Right atrium auricular region (tissue), 2 donors: ENCODE results near the gene FSIP1. TPM values are rescaled to one million over a fixed set of nuclear protein-coding genes. Genes with fewer than 3 reads are reported as not detected.
A peak's percentile ranks its signal among the peaks of the same experiment; 100 is the strongest.

ENCODE experiments used
- DNase-seq: peaks from one replicate; pipeline ENCODE4 v3.0.0-alpha.2; 2019; ENCODE audit warnings: low spot score
- H3K27ac ChIP-seq, 2 donors: fragments of 200-600 bp; sonication (generic); 1 replicate in 1 of 2; 2 replicates in 1 of 2; pipeline ENCODE4 v1.5.1; 2016 to 2019
- H3K27me3 ChIP-seq, 2 donors: fragments of 200-600 bp; sonication (generic); one replicate each; pipeline versions ENCODE4 v1.5.1 to v1.6.0; 2017 to 2019
- H3K36me3 ChIP-seq: fragments of 200-600 bp; sonication (generic); one replicate; pipeline ENCODE4 v1.5.1; 2016
- H3K4me1 ChIP-seq, 2 donors: fragments of 200-600 bp; sonication (generic); one replicate each; pipeline versions ENCODE4 v1.5.1 to v1.6.0; 2017 to 2019
- H3K4me3 ChIP-seq, 2 donors: fragments of 200-600 bp; sonication (generic); 1 replicate in 1 of 2; 2 replicates in 1 of 2; pipeline ENCODE4 v1.5.1; 2017 to 2019; ENCODE audit warnings: mild to moderate bottlenecking in 1 of 2, moderate library complexity in 1 of 2
- H3K9me3 ChIP-seq, 2 donors: fragments of 200-600 bp; sonication (generic); one replicate each; pipeline ENCODE4 v1.5.1; 2019
- total RNA-seq, 2 donors: library from RNA; depleted of rRNA; stranded (reverse); fragments of >200 nt; gene quantifications; one replicate each; pipeline ENCODE4 v1.1.0, GENCODE V29; 2016
- TF ChIP-seq, protein P1 (sequence below), 2 donors: fragments of 200-600 bp; sonication (generic); IDR thresholded peaks; one replicate each; pipeline ENCODE4 v1.5.1; 2019; ENCODE audit warnings: antibody characterized with exemption in 2 of 2

Gene FSIP1
- total RNA-seq, 2 donors from 2014 or later, result 0.24 TPM; not detected in 1

DNA sequence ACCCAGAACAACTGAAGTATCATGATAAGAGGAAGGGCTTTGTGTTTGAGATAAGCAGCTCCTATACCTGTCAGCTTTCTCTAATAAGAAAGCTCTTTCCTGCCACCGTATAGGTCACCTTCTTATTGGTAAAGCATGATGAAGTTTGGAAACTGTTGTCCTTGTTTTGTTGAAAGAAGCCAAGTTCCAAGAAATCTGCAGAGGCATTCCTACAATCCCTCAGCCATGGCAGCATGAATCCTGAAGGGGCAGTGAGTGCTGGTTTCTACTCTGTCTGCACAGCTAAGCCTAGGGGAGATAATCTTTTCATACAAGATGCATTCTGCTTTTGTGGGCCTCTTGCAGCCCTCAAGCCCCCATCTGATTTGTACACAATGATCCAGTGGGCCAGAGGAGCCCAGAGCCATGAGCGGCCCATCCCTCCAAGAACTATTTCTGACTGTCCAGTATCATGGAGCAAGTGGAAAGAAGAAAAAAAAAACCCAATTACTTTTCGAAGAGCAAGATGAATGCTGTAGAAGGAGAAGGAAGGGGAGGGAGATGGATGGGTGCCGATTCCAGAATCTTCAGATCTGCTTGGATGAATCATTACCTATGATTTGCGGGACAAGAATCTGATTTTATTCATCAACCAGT is 203.7 kb downstream of the FSIP1 start:
- H3K9me3 ChIP-seq, result no peaks in the 10 kb centered on the region
- peaks cover 0 to 40% of the 10 kb centered on the region in 2 donors for H3K4me1 ChIP-seq
- peak overlapping the region in 1 of 2 donors; percentile 61 for H3K4me3 ChIP-seq
- TF ChIP-seq, protein P1, sequence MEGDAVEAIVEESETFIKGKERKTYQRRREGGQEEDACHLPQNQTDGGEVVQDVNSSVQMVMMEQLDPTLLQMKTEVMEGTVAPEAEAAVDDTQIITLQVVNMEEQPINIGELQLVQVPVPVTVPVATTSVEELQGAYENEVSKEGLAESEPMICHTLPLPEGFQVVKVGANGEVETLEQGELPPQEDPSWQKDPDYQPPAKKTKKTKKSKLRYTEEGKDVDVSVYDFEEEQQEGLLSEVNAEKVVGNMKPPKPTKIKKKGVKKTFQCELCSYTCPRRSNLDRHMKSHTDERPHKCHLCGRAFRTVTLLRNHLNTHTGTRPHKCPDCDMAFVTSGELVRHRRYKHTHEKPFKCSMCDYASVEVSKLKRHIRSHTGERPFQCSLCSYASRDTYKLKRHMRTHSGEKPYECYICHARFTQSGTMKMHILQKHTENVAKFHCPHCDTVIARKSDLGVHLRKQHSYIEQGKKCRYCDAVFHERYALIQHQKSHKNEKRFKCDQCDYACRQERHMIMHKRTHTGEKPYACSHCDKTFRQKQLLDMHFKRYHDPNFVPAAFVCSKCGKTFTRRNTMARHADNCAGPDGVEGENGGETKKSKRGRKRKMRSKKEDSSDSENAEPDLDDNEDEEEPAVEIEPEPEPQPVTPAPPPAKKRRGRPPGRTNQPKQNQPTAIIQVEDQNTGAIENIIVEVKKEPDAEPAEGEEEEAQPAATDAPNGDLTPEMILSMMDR (IDR thresholded peaks at IDR 0.05), result no peak
- H3K27ac ChIP-seq, result peak overlapping the region; percentile 86 to 89
- no peak for DNase-seq
- H3K36me3 ChIP-seq, result peaks cover 23% of the 10 kb centered on the region
- no peaks in the 10 kb centered on the region for H3K27me3 ChIP-seq

DNA sequence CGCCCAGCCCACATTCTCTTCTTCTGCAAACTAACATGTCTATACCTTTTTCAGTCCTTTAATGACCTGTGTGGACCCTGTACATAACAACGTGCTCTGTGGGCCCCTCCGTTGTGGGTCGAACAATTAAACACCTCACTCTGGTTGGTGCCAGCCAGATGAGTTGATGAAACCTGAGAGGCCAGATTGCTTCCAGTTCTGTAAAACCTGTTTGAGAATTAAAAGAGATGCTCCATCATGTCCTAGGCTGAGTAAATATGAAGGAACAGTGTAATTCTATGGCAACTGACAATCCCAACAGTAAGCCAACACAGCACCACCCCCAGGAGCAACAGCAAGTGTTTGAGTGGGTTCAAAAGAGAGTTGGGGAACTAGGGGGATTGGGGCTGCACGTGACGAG is 207.5 kb downstream of the FSIP1 start:
- TF ChIP-seq, protein P1 (IDR thresholded peaks at IDR 0.05), result no peak
- Histone ChIP-seq H3K4me3 (no peak overlapping the region), H3K36me3 (no peaks in the 10 kb centered on the region), H3K27ac (no peak overlapping the region), H3K9me3 (no peaks in the 10 kb centered on the region), H3K4me1 (peaks cover 0 to 10% of the 10 kb centered on the region in 2 donors), H3K27me3 (no peaks in the 10 kb centered on the region)
- no peak for DNase-seq

DNA sequence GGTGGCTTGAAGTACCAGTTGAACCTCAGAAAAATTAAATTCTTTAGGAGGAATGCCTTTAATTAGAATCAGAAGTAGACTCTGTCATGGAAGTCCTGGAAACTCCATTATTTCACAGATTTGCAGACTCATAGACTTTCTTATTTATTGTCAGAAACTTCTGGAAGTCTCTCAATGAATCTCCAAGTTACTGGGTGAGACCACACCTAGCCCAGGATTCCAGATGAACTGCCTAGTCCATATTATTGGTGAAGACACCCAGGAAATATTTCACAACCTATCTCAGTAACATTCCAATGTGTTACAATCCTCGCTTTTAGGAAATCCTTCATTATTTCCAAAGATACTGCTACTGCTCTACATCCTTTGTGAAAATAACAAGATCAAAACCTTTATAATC is 208.2 kb downstream of the FSIP1 start:
- H3K27me3 ChIP-seq, result no peaks in the 10 kb centered on the region
- H3K4me3 ChIP-seq, result no peak overlapping the region
- TF ChIP-seq, protein P1 (IDR thresholded peaks at IDR 0.05), result no peak
- no peaks in the 10 kb centered on the region for H3K36me3 ChIP-seq
- no peak for DNase-seq
- no peaks in the 10 kb centered on the region for H3K9me3 ChIP-seq
- H3K27ac ChIP-seq, result no peak overlapping the region
- H3K4me1 ChIP-seq, result peaks cover 0 to 5% of the 10 kb centered on the region in 2 donors

DNA sequence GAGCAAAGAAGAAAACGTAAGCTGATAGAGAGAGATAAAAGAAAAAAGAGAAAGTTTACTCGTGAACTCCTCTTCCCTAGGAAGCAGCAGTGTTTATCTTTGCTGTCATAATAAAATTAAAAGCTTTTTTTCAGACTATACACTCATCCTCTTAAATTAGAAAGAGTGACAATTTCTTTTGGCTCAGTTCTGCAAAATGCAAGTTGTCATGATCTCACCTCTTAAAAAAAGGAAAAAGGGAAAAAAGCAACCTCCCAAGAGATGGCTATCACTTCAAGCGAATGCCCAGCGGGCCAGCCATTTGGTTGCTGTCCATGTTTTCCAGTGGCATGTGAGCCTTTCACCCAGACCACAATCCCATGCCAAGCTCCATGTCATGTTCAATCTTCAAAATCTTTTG is 208.8 kb downstream of the FSIP1 start:
- Histone ChIP-seq H3K4me1 (no peaks in the 10 kb centered on the region), H3K9me3 (no peaks in the 10 kb centered on the region), H3K36me3 (no peaks in the 10 kb centered on the region), H3K27me3 (no peaks in the 10 kb centered on the region), H3K4me3 (no peak overlapping the region), H3K27ac (no peak overlapping the region)
- no peak for DNase-seq
- TF ChIP-seq, protein P1 (IDR thresholded peaks at IDR 0.05), result no peak

DNA sequence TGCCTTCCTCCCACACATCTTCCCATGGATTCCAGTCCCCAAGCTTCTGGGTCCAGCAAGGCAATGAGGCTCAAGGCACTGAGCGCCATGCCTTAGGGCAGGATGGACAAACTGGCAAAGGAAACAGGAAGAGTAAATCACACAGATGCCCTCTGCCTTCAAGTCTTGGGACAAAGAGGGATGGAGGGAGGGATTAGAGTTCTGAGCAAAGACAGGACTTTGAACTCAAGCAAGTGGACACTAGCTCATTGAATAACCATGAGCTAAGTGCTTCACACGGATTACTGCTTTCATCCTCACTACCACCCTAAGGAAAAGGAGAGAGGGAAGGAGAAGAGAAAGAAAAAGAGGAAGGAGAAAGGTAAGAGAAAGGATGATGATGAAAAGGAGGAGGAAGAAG is 209.4 kb downstream of the FSIP1 start:
- DNase-seq, result no peak
- Histone ChIP-seq H3K27me3 (no peaks in the 10 kb centered on the region), H3K36me3 (no peaks in the 10 kb centered on the region), H3K9me3 (no peaks in the 10 kb centered on the region), H3K4me1 (no peaks in the 10 kb centered on the region), H3K27ac (no peak overlapping the region), H3K4me3 (no peak overlapping the region)
- TF ChIP-seq, protein P1 (IDR thresholded peaks at IDR 0.05), result no peak

DNA sequence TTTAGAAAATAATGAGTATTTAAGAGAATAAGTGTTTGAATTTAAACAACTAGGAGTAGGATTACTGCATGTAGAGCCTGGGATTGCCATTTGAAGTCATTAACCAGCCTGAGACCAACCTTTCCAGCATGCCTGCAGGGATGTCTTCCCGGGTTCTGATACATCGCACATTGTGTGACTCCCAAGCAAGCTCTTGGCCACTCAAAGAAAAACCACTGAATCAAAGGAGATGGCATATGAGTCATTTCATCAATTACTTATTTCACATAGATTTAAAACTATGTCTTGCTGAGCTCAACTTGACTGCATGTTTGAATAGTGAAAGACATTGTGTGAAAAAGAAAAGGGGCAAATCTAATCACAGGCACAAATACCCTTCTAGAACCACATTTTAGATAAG is 216.8 kb downstream of the FSIP1 start:
- Histone ChIP-seq H3K4me3 (no peak overlapping the region), H3K4me1 (no peaks in the 10 kb centered on the region), H3K27me3 (no peaks in the 10 kb centered on the region), H3K36me3 (no peaks in the 10 kb centered on the region), H3K9me3 (no peaks in the 10 kb centered on the region), H3K27ac (no peak overlapping the region)
- DNase-seq, result no peak
- TF ChIP-seq, protein P1 (IDR thresholded peaks at IDR 0.05), result no peak
